Subcutaneous adipose tissue (tissue), 4 donors: ENCODE measurements around the gene ARHGEF25. TPM values are rescaled to one million over a fixed set of nuclear protein-coding genes. Genes with fewer than 3 reads are reported as not detected.

Source experiments
- total RNA-seq, 4 donors: library from RNA; depleted of rRNA; stranded (reverse); fragments of >200 nt; gene quantifications; one replicate each; pipeline ENCODE4 v1.1.0, GENCODE V29; 2016
- TF ChIP-seq, protein P1 (sequence below): fragments of 450-650 bp; IDR thresholded peaks from one replicate; pipeline ENCODE4 v1.5.1; 2016; ENCODE audit warnings: low read depth, mild to moderate bottlenecking, control low read depth, antibody characterized with exemption, moderate library complexity

ARHGEF25 gene
- total RNA-seq, 4 donors from 2014 or later, result 2.1 to 13.6 (median 8.9) TPM

GRCh38 chr12:57654042-57654441, 42.8 kb downstream of the ARHGEF25 start:
- TF ChIP-seq, protein P1, sequence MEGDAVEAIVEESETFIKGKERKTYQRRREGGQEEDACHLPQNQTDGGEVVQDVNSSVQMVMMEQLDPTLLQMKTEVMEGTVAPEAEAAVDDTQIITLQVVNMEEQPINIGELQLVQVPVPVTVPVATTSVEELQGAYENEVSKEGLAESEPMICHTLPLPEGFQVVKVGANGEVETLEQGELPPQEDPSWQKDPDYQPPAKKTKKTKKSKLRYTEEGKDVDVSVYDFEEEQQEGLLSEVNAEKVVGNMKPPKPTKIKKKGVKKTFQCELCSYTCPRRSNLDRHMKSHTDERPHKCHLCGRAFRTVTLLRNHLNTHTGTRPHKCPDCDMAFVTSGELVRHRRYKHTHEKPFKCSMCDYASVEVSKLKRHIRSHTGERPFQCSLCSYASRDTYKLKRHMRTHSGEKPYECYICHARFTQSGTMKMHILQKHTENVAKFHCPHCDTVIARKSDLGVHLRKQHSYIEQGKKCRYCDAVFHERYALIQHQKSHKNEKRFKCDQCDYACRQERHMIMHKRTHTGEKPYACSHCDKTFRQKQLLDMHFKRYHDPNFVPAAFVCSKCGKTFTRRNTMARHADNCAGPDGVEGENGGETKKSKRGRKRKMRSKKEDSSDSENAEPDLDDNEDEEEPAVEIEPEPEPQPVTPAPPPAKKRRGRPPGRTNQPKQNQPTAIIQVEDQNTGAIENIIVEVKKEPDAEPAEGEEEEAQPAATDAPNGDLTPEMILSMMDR, result no peak

DNA sequence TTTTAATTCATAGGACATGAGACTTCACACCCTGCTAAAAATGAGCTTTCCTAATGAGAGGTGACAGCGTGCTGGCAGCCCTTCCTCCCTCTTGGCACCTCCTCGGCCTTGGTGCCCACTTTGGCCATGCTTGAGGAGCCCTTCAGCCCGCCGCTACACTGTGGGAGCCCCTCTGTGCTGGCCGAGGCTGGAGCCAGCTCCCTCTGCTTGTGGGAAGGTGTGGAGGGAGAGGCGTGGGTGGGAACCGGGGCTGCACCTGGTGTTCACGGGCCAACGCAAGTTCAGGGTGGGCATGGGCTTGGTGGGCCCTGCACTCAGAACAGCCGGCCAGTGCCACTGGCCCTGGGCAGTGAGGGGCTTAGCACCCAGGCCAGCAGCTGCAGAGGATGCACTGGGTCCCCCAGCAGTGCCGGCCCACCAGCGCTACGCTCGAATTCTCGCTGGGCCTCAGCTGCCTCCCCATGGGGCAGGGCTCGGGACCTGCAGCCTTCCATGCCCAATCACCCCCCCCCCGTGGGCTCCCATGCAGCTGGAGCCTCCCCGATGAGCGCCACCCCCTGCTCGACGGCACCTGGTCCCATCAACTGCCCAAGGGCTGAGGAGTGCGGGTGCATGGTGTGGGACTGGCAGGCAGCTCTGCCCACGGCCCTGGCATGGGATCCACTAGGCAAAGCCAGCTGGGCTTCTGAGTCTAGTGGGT, 44.5 kb downstream of the ARHGEF25 start:
- TF ChIP-seq, protein P1, result no peak

DNA sequence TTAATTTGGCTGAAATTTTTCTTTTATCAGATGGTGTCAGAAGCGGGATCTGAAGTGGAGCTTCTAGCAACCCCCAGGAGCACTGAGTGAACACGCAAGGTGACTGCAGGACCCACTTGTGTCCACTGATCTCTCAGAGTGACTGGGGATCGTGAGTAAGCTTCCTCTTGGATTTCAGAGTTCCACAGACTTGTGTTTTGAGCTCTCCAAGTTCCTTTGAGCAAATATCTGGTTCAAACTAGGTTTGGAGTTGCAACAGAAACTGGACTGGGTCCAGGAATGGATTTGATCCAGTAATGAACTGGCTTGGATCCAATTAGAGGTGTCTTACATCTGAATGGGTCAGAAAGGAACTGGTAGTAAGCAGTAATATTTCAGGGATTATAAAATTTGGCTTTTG, 46.5 kb downstream of the ARHGEF25 start:
- TF ChIP-seq, protein P1, result no peak

- TF ChIP-seq, protein P1, result no peak
Observed at GRCh38 chr12:57658890-57659289, 47.7 kb downstream of the ARHGEF25 start.

- TF ChIP-seq, protein P1, result no peak
Observed at GRCh38 chr12:57661376-57661775, 50.1 kb downstream of the ARHGEF25 start.

Other genes with a start within 250 kb of the ARHGEF25 start
- 10 to 100 TPM; 48.2 to 51.2 (median 48.7) TPM for gene R3HDM2, start 180.4 kb upstream of the ARHGEF25 start, total RNA-seq
- not detected for gene INHBC, start 176.7 kb upstream of the ARHGEF25 start, total RNA-seq
- gene INHBE, start 156.1 kb upstream of the ARHGEF25 start, total RNA-seq, result not detected
- 1 to 10 TPM in 3 of 4 donors, not detected in 1; 1.5 to 3.7 (median 2.9) TPM for gene GLI1, start 151.7 kb upstream of the ARHGEF25 start, total RNA-seq
- gene ARHGAP9, start 131.6 kb upstream of the ARHGEF25 start, total RNA-seq, result 10 to 100 TPM; 16.6 to 50.1 (median 24.7) TPM
- 10 to 100 TPM; 43.4 to 86.9 (median 47.5) TPM for gene MARS1, start 123.4 kb upstream of the ARHGEF25 start, total RNA-seq
- 10 to 100 TPM; 23.3 to 68.8 (median 45.1) TPM for gene DDIT3, start 90.9 kb upstream of the ARHGEF25 start, total RNA-seq
- 10 to 100 TPM; 14.8 to 41.4 (median 16.8) TPM for gene MBD6, start 88.6 kb upstream of the ARHGEF25 start, total RNA-seq
- gene DCTN2, start 64.2 kb upstream of the ARHGEF25 start, total RNA-seq, result 100 to 1,000 TPM in 3 of 4 donors, 10 to 100 TPM in 1; 78.6 to 161 (median 131) TPM
- under 1 TPM in 2 of 4 donors, not detected in 2; 0.17 to 0.38 TPM for gene KIF5A, start 61.4 kb upstream of the ARHGEF25 start, total RNA-seq
- gene PIP4K2C, start 20.2 kb upstream of the ARHGEF25 start, total RNA-seq, result 10 to 100 TPM; 10.7 to 13.2 (median 11.9) TPM
- 1 to 10 TPM; 1.8 to 4.8 (median 4.0) TPM for gene DTX3, start 6.6 kb upstream of the ARHGEF25 start, total RNA-seq
- gene B4GALNT1, start 21.8 kb downstream of the ARHGEF25 start, total RNA-seq, result 1 to 10 TPM in 1 of 4 donors, under 1 TPM in 3; 0.17 to 3.4 (median 0.49) TPM
- 100 to 1,000 TPM; 120 to 390 (median 277) TPM for gene OS9, start 82.7 kb downstream of the ARHGEF25 start, total RNA-seq
- 1 to 10 TPM in 3 of 4 donors, under 1 TPM in 1; 0.49 to 2.8 (median 2.0) TPM for gene AGAP2, start 127.3 kb downstream of the ARHGEF25 start, total RNA-seq
- gene TSPAN31, start 133.6 kb downstream of the ARHGEF25 start, total RNA-seq, result 100 to 1,000 TPM in 1 of 4 donors, 10 to 100 TPM in 3; 52.8 to 116 (median 62.2) TPM
- 100 to 1,000 TPM in 1 of 4 donors, 10 to 100 TPM in 3; 66.3 to 104 (median 83.6) TPM for gene CDK4, start 140.9 kb downstream of the ARHGEF25 start, total RNA-seq
- 10 to 100 TPM in 1 of 4 donors, 1 to 10 TPM in 3; 4.2 to 10.5 (median 5.2) TPM for gene MARCHF9, start 143.7 kb downstream of the ARHGEF25 start, total RNA-seq
- under 1 TPM in 2 of 4 donors, not detected in 2; 0.17 to 0.44 TPM for gene CYP27B1, start 155.6 kb downstream of the ARHGEF25 start, total RNA-seq
- 10 to 100 TPM in 1 of 4 donors, 1 to 10 TPM in 3; 4.4 to 13.7 (median 6.2) TPM for gene METTL1, start 160.7 kb downstream of the ARHGEF25 start, total RNA-seq
- 10 to 100 TPM; 10.3 to 14.6 (median 11.4) TPM for gene EEF1AKMT3, start 161.2 kb downstream of the ARHGEF25 start, total RNA-seq
- gene TSFM, start 171.4 kb downstream of the ARHGEF25 start, total RNA-seq, result 10 to 100 TPM; 16.7 to 26.0 (median 22.9) TPM
- gene AVIL, start 207.3 kb downstream of the ARHGEF25 start, total RNA-seq, result 1 to 10 TPM; 1.8 to 7.5 (median 4.6) TPM
- 100 to 1,000 TPM; 126 to 167 (median 139) TPM for gene CTDSP2, start 235.3 kb downstream of the ARHGEF25 start, total RNA-seq